ENCODE results near the gene LRCH1. TPM values are rescaled to one million over a fixed set of nuclear protein-coding genes. Genes with fewer than 3 reads are reported as not detected.
A peak's percentile ranks its signal among the peaks of the same experiment; 100 is the strongest.

Gene LRCH1
- total RNA-seq, 4 donors from 2014 or later: 17.2 to 25.7 (median 21.9) TPM

- Histone ChIP-seq H3K9me3 (no peaks in the 10 kb centered on the region), H3K4me1 (peaks cover 0 to 57% (median 29%) of the 10 kb centered on the region in 4 donors), H3K27me3 (no peaks in the 10 kb centered on the region), H3K4me3 (no peak overlapping the region), H3K36me3 (peaks cover 0 to 7% (median 0%) of the 10 kb centered on the region in 3 donors), H3K27ac (peak overlapping the region in 3 of 4 donors; percentile 25 to 65 (median 46))
- TF ChIP-seq EP300 (IDR thresholded peaks at IDR 0.05): no peak
- TF ChIP-seq, protein P1, sequence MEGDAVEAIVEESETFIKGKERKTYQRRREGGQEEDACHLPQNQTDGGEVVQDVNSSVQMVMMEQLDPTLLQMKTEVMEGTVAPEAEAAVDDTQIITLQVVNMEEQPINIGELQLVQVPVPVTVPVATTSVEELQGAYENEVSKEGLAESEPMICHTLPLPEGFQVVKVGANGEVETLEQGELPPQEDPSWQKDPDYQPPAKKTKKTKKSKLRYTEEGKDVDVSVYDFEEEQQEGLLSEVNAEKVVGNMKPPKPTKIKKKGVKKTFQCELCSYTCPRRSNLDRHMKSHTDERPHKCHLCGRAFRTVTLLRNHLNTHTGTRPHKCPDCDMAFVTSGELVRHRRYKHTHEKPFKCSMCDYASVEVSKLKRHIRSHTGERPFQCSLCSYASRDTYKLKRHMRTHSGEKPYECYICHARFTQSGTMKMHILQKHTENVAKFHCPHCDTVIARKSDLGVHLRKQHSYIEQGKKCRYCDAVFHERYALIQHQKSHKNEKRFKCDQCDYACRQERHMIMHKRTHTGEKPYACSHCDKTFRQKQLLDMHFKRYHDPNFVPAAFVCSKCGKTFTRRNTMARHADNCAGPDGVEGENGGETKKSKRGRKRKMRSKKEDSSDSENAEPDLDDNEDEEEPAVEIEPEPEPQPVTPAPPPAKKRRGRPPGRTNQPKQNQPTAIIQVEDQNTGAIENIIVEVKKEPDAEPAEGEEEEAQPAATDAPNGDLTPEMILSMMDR (IDR thresholded peaks at IDR 0.05): no peak
- no peak for TF ChIP-seq POLR2A (IDR thresholded peaks at IDR 0.05)
- no peak for DNase-seq (ENCODE audit: low spot score in 2 of 2)
- WGBS, 2 donors: 51 to 52% methylated on average over 7 of the region's 7 CpGs
These were observed 112.9 kb downstream of the LRCH1 start for GRCh38 chr13:46665633-46666482.

GRCh38 chr13:46666727-46667456 lies 113.9 kb downstream of the LRCH1 start:
- no peak for TF ChIP-seq POLR2A (IDR thresholded peaks at IDR 0.05)
- no peak for TF ChIP-seq EP300 (IDR thresholded peaks at IDR 0.05)
- TF ChIP-seq, protein P1 (IDR thresholded peaks at IDR 0.05): no peak
- peak overlapping the region in 3 of 4 donors; percentile 30 to 65 (median 41) for H3K27ac ChIP-seq
- 64 to 65% methylated on average over 3 of the region's 3 CpGs for WGBS, 2 donors

GRCh38 chr13:46667687-46668281 lies 114.8 kb downstream of the LRCH1 start:
- no peak for DNase-seq (ENCODE audit: low spot score in 2 of 2)
- H3K27ac ChIP-seq: peak overlapping the region in 3 of 4 donors; percentile 66 to 72 (median 69)
- peaks cover 0 to 12% (median 4%) of the 10 kb centered on the region in 3 donors for H3K36me3 ChIP-seq
- H3K9me3 ChIP-seq: no peaks in the 10 kb centered on the region
- WGBS, 2 donors: 53 to 65% methylated on average over 4 of the region's 4 CpGs
- TF ChIP-seq EP300 (IDR thresholded peaks at IDR 0.05): no peak
- TF ChIP-seq POLR2A (IDR thresholded peaks at IDR 0.05): no peak
- TF ChIP-seq, protein P1 (IDR thresholded peaks at IDR 0.05): no peak
- peaks cover 0 to 49% (median 29%) of the 10 kb centered on the region in 4 donors for H3K4me1 ChIP-seq
- H3K4me3 ChIP-seq: peak overlapping the region in 3 of 4 donors; percentile 25 to 36 (median 29)
- H3K27me3 ChIP-seq: no peaks in the 10 kb centered on the region

More at GRCh38 chr13:46666727-46667456, 113.9 kb downstream of the LRCH1 start:
- H3K4me3 ChIP-seq: no peak overlapping the region
- no peaks in the 10 kb centered on the region for H3K9me3 ChIP-seq
- no peak for DNase-seq (ENCODE audit: low spot score in 2 of 2)
- H3K4me1 ChIP-seq: peaks cover 0 to 57% (median 29%) of the 10 kb centered on the region in 4 donors
- H3K36me3 ChIP-seq: peaks cover 0 to 12% (median 0%) of the 10 kb centered on the region in 3 donors
- H3K27me3 ChIP-seq: no peaks in the 10 kb centered on the region

GRCh38 chr13:46668302-46668720 lies 115.3 kb downstream of the LRCH1 start:
- Histone ChIP-seq H3K4me1 (peaks cover 0 to 44% (median 29%) of the 10 kb centered on the region in 4 donors), H3K9me3 (no peaks in the 10 kb centered on the region), H3K36me3 (peaks cover 0 to 12% (median 4%) of the 10 kb centered on the region in 3 donors), H3K4me3 (peak overlapping the region in 3 of 4 donors; percentile 25 to 36 (median 29)), H3K27me3 (no peaks in the 10 kb centered on the region), H3K27ac (peak overlapping the region in 3 of 4 donors; percentile 66 to 72 (median 69))
- no peak for TF ChIP-seq POLR2A (IDR thresholded peaks at IDR 0.05)
- TF ChIP-seq EP300 (IDR thresholded peaks at IDR 0.05): peak in 1 of 2 donors; percentile 39
- TF ChIP-seq, protein P1 (IDR thresholded peaks at IDR 0.05): no peak
- WGBS, 2 donors: 19 to 22% methylated on average over 3 of the region's 3 CpGs
- peak in 1 of 2 donors; percentile 66 for DNase-seq (ENCODE audit: low spot score in 2 of 2)
